GM18519 (cell line): Measurements from ENCODE around the gene XKR3.
"Not testable (repeated sequence)": the region's sequence is repeated elsewhere in the genome, so short reads cannot be mapped to it uniquely, and the experiment has no call there.

Experiments
- ATAC-seq: cut with Tn5 transposase; IDR thresholded peaks from one replicate; pipeline ENCODE4 v1.9.1; 2021; ENCODE audit warnings: mild to moderate bottlenecking, moderate library complexity; ENCODE audit not compliant: unreplicated experiment, low FRiP score

XKR3 gene

DNA sequence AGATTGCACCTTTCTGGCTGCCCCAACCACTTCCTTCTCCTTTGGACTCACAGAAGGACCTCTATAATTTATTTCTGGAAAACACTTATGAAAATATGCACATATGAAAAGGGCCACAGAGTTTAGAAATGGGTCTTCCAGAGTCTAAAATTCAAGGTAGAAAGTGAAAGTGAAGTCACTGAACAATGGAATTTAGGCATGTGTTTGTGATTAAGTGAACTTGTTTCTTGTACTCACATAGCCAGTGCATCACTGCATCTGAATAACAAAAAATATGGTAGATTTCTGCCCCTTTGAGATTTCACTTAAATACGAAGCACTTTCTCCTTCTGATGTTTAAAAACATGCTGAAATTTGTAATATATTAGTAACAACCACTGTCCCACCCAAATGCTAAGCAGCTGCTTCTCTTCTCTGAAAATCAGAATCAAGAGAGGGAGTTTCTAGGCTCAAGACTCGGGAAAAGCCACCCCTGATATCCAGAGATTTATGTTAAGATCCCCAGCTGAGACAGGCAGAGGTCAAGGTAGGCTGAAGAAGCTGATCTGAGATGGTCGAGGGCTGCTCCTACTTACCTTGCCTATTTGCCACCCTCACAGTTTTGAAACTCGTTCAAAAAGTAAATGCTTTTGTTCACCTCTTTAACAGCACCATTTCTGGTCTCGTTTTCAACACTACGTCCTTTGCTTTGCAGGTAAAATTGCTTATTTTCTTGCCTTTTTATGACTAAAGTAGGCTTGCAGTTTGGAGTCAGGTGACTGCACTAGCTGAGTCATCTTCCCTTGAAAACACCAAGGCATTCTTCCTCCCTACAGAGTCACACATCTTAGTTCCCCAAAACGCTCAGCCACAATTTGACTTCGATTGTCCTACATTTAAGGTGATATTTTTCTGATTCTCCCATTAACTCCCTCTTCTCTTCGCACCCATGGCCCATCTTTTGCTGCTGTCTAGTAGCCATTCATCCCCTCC, at the start of gene XKR3:
Gene XKR3 (minus strand): TSS at position 696 of the 972 bp plus-strand sequence. CDS start 17,338 bp downstream, outside the sequence.
- no peak for ATAC-seq

GRCh38 chr22:16869640-16870039, 44.4 kb upstream of the XKR3 start:
- not testable (repeated sequence) for ATAC-seq

DNA sequence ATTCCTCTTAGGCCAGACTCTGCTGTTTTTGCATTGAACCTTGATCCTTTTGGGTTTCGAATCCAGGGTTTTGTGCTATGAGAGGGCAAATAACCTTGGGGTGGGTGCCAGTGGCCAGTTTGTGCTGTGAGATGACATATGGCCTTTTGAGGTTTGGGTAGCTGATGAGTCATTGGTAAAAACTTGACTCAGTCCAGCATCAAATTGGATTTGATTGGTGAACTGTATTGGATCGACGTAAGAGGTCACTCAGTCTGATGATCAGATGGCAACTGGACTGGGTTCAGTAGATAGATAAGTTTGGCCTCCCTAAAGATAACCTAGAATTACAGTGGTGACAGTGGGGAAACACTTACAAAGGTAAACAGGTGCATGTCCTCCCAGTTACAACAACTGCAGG, 41.0 kb upstream of the XKR3 start:
- ATAC-seq: no peak

GRCh38 chr22:16856851-16857250, 31.6 kb upstream of the XKR3 start:
- not testable (repeated sequence) for ATAC-seq

DNA sequence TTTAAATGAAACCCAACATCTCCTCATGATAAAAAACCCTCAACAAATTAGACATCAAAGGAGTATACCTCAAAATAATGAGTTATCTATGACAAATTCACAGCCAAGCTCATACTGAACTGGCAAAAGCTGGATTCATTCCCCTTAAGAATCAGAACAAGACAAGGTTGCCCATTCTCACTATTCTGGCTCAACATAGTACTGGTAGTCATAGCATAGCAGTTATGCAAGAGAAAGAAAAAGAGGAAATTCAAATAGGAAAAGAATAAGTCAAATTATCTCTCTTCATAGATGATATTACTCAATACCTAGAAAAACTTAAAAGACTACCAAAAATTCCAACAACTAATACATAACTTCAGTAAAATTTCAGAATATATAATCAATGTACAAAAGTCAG, 29.4 kb upstream of the XKR3 start:
- no peak for ATAC-seq

DNA sequence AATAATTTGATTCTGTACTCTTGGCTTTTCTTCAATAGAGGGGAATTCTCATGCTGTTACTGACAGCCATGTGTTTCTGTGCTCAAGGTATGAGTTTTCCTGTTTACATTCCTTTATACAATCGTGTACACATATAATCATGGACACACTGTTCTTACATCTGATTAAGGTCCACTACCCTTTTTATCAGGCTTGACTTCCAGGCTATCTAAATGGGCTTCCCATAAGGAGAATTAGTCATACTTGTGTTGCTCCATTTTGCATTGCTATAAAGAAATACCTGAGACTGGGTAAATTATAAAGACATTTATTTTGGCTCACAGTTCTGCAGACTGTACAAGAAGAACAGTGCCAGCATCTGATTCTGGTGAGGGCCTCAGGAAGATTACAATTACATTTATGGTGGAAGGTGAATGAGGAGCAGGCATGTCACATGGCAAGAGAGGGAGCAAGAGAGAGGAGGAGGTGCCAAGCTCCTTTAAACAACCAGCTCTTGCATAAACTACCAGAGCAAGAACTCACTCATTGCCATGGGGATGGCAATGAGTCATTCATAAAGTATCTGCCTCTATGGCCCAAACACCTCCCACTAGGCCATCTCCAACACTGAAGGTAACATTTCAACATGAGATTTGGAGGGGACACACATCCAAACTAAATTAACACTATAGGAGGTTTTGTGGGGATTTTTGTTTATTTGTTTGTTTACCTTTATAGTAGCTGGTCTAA, 26.2 kb upstream of the XKR3 start:
- not testable (repeated sequence) for ATAC-seq

DNA sequence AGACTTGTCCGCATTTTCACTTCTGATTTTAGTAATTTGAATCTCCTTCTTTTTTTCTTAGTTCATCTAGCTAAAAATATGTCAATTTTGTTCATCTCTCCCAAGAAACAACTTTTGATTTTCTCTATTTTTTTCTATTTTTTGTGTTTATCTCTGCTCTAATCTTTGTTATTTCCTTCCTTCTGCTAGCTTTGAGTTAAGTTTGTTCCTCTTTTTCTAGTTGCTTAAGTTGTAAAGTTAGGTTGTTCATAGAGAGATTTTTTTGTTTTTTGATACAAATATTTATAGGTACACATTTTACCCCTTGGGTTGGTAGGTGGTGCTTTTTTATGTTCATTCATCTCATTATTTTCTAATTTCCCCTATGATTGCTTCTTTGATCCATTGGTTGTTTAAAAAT, 22.1 kb upstream of the XKR3 start:
- no peak for ATAC-seq

DNA sequence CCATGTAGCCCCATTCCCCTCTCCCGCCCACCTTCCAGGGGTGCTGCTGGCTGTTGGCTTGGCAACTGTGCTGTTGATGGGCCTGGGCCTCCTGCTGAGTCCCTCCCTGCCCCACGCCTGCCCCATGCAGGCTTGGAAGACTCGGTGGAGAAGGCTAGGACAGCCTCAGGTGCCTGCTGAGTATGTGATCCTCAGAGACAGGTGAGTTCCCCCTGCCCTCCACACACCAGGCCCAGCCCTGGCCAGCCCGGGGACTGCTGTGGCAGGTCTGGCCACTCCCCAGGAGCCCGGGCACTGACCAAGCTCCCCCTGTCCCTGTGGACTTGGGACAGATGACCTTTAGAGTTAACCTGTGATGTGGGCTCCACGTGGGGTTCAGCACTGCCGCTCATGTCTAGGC, 20.7 kb upstream of the XKR3 start:
- no peak for ATAC-seq

DNA sequence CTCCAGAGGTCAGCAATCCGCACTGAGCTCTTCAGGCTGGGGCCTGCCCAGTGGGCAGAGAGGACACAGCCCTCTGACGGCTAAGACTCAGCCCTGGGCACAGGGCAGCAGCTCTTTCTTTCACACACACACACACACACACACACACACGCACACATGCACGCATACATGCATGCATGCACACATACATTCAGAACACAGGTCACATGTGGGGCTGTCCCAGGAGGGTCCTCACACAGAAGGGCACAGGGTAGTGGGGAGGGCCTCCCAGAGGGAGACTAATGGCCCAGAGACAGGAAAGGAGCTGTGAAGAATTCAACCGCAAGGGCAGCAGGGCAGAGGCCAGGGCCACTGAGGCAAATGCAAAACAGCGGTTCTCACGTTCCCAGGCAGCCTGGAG, 20.3 kb upstream of the XKR3 start:
- no peak for ATAC-seq

DNA sequence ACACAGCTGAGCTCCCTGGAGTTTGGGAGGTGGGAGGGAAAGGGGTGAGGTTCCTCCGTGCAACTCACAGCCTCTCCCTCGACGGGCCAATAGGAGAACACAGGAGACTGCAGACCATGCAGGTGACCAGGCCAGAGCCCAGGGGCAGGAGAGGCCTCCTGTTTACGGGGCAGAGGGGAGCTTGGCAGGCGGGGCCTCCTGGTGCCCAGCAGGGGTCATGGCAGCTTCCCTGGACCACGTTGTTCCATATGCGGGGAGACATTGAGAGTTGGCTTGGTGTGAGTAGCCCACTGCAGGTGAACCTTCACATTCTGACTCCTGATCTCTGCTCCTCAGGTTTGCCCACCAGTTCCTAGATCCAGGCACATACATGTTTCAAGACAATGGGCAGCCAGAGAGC, 19.3 kb upstream of the XKR3 start:
- ATAC-seq: no peak

DNA sequence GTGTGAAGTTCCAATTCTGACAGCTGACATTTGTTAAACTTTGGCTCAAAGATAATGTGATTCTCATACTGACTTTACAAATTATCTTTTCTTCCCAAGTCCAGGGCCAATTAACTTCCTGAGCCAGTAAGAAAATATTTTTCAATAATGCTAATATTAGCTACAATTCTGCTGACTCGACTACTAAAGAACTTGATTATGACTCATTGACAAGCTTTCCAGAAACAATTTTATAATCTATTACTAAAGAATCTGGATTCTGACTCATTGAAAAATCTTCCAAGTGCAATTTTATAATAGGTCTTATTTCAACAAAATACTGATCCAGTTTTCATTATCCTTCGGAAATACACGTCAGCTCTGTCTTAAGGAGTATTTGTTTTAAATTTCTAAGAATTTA, 12.9 kb upstream of the XKR3 start:
- no peak for ATAC-seq

DNA sequence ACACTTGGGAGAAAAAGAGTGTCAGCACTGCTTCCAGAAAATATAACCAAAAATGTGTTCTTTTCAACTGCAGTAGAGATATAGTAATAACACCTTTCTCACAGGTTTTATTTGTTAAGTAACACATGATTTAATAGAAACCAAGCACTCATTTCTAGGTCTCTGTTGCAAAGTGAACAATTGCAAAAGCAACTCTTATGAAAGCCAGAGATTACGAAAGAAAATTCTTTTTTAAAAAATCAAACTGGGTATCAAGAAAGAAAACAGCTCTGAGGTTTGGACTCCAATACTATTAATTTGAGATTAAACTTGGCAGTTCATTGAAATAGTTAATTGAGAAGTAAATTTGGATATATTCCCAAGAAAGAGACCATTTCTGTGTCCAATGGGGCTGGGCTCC, 9.8 kb upstream of the XKR3 start:
- ATAC-seq: no peak

- ATAC-seq: no peak
These were observed 6.0 kb upstream of the XKR3 start for GRCh38 chr22:16831257-16831656.

- ATAC-seq: no peak
These were observed 4.8 kb upstream of the XKR3 start for GRCh38 chr22:16829985-16830384.

DNA sequence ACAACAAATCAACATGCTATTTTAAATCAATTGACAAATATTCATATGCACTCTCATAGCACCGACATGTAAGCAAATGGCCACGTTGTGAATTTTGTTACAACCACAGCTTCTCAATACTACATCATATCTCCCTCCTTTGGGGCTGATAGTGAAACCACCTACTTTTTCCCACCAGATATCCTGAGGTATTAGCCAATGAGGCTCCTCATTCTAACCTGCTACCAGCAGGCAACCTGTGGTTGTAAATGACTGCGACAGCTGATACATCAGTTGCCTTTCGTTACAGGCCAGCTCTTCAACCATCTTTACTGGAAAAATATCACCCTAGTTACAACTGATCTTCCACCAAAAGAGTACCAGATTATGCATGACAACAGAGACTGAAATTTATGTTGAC, 3.7 kb upstream of the XKR3 start:
- no peak for ATAC-seq

- no peak for ATAC-seq
These were observed 2.3 kb upstream of the XKR3 start for GRCh38 chr22:16827506-16827905.

DNA sequence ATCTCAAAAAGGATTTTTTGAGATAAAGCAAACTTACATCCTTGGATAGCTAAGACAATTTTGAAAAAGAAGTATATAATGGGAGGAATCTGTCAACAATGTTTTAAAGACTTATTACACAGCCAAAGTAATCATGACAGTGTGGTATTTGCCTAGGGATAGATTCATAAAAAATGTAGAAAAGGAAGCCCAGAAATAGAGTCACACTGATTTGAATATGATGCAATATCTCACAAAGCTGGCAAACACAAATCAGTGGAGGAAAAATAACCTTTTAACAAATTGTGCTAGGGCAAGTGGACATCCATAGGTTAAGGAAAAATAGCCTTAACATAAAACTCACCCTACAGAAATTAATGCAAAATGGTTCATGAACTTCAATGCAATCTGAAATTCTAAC, 6.0 kb downstream of the XKR3 start:
- no peak for ATAC-seq

GRCh38 chr22:16818538-16818937, 6.7 kb downstream of the XKR3 start:
- no peak for ATAC-seq

- no peak for ATAC-seq
These were observed 10.1 kb downstream of the XKR3 start for GRCh38 chr22:16815073-16815472.

GRCh38 chr22:16810188-16810802, 14.9 kb downstream of the XKR3 start:
- no peak for ATAC-seq

DNA sequence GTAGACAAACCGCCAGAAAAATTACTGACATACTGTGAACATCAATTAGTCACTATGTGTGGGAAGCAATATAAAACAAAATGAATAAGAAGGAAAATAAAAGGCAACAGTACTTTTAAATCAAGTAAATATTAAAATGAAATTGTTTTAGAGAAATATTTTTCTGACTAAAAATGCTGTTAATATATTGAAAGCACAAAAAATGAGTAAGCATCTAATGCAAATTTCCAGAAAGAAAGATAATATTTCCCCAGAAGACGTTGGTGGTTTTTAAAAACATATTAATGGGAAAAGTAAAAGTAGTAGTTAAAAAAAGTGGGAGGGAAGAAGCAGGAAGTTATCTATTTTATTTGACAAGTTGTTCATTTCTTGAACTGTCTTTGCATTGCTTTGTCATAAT, 16.5 kb downstream of the XKR3 start:
- no peak for ATAC-seq
